Mucosa of gallbladder (tissue), 1 donor: ENCODE results near the gene LIMS2. TPM values are rescaled to one million over a fixed set of nuclear protein-coding genes. Genes with fewer than 3 reads are reported as not detected.

Experiments used
- DNase-seq: peaks from one replicate; pipeline ENCODE4 v3.0.0-alpha.2; 2020; ENCODE audit warnings: low spot score
- total RNA-seq: library from RNA; stranded (reverse); gene quantifications from one replicate; pipeline ENCODE4 v1.2.1, GENCODE V29; 2021
- donor health status: DM: no; HTN: no; CAD: no.

Gene LIMS2
- total RNA-seq, 1 donor from 2014 or later = 104 TPM

DNA sequence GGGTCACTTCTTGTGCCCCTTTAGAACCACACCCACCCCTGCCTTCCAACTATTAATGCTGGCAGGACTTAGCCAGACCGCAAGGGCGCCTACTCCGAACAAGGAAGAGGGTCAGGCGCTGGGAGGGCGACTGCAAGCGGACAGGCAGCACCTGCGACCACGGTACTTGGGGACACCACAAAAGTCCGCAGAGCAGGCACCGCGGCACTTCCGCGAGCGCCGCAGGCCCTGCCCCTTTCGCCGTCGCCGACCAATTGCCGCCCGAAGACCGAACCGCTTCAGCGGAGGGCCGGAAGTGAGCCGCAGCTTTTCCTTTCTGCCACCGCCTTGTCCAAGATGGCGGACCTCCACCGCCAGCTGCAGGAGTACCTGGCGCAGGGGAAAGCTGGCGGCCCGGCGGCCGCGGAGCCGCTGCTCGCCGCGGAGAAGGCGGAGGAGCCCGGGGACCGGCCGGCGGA lies 25.9 kb upstream of the LIMS2 start, which contains the start of gene SFT2D3:
SFT2D3 (plus strand) TSS at position 305 of the 458 bp plus-strand sequence; CDS start at position 337, 32 bp downstream.
- peak; percentile 94 for DNase-seq

DNA sequence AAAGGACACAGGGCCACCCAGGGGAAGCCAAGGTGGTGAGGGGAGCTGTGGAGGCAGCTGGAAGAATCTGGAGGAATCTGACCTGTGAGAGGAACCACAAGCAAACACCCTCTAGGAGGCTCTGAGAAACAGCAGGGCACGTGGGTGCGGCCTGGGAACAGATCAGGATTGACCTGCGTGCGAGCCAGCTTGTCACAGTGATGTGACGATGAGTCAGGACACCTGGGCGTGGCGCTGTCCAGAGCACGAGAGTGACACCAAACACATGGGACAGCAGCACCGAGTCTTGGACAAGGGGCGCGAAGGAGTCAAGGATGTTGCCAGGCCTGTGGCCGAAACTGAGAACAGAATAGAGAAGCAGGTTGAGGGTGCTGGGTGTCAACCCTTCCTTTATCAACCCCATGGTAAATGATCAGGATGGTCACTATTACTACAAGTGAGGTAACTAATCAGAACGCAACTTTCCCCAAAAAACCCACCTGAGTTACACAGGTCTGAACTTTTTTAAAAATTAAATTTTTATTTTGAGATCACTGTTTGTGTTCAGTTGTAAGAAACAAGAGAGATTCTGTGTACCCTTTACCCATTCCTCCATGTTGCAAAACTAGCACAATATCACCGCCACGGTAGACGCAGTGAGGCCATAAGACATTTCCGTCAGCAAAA lies 25.3 kb upstream of the LIMS2 start:
- peak; percentile 87 for DNase-seq

DNA sequence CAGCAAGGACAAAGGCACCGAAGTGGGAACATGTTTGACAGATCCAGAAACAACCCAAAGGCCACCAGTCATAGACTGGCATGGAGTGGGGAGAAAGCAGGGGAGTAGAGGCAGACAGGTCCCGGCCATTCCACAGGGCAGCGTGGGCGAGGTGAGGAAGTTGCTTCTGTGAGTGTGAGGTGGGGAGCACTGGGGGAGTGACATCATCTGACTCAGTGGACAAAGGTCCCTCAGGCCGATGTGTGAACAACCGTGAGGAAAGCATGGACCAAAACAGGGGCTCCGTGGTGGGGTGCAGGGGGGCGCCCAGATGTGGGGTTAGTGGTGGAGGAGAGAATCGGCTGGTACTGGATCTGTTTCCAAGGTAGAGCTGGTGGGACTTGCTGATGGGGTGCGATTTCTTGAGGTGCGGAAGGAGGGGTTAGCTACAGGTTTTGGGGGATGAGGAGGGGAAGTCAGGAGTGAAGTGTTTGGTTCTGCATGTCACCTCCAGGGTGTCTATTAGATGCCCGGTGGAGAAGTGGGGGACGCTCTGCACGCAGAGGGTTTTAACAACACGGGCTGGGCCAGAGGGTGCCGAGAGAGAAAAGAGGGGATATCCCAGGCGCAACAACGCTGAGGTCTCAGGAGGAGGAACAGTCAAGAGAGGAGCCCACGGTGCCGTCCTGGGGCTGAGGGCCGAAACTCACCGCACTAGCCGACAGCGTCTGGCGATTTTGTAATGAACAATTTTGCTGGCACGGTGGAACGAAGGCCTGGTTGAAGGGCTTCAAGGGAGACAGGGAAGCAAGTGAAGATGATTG lies 23.4 kb upstream of the LIMS2 start:
- DNase-seq = no peak

DNA sequence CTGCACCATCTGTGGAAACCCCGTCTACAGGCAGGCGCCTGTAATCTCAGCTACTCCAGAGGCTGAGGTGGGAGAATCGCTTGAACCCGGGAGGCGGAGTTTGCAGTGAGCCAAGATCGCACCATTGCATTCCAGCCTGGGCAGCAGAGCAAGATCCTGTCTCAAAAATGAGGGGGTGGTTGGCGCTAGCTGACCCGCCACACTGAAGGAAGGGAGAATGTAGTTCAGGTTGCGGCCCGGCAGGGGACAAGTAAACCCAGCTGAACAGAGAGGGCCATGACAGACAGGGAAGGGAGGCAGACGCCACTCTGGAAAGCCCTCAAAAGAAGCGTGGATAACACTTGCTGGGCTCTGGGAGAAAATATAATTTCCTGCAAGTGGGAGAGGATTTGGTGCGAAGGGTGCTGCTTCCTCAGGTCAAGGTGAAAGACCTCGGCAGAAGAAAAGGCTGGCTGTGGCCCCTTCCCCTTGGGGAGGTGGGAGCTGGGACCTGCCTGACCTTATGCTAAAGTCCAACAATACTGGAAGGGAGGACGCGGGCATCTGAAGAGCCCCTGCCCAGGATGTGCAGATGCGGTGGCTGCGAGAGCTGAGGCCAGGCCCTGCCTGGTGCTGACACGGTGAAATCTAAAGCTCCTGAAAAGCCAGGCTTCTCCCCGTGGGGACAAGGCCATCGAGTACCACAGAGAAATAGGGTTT lies 22.3 kb upstream of the LIMS2 start:
- DNase-seq = no peak

DNA sequence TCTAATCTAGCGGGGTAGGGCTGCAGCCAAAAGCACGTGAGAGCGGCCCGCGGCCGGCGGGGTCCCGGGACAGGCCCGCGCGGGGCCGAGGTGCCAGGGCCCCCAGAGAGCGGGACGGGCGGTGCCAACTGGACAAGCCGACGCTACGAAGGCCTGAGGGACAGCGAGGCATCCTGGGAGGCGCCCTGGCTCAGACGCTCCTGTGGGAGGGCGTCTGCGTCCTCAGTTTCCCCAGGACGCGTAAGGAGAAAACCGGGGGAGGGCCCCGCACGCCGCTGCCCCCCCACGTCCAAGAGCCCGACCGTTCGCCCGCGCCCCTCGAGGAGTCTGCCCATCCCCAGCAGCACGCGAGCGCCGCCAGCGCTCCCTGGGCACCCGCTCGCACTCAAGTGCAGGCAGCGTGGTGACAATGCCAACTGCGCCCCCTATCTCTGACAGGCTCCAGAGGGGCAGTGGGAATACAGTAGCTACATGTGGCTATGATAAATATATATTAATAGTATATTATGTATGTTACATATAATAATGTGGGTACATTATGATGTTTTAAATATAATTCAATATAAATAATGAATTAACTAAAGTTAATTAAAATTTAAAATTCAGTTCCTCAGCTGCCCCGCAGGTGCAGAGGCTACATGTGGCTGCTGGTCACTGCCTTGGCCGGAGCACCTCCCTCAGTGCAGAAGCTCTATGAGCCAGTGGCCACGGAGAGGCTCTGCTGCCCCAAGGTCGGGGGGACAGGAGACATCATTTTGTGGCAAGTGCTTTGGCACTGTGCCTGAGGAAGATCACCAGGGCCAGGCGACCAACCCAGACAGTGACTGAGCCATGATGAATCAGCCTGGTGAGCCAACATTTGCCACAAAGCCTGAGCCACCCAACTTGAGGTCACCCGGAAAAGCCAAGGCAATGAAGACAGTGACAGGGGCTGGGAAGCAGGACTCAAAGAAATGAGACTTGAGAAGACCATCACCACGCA lies 20.5 kb upstream of the LIMS2 start:
- DNase-seq = peak; percentile 61

DNA sequence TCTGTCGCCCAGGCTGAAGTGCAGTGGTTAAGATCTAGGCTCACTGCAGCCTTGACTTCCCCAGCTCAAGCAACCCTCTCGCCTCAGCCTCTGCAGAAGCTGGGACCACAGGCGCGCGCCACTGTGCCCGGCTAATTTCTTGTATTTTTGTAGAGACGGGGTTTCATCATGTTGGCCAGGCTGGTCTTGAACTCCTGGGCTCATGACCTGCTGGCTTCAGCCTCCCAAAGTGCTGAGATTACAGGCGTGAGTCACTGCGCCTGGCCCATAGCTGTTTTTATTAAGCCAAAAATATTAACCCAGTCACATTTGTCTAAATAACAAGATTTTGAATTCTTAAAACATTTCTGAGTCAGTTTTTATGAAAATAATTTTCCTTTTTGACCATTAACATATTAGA lies 19.7 kb upstream of the LIMS2 start:
- no peak for DNase-seq

DNA sequence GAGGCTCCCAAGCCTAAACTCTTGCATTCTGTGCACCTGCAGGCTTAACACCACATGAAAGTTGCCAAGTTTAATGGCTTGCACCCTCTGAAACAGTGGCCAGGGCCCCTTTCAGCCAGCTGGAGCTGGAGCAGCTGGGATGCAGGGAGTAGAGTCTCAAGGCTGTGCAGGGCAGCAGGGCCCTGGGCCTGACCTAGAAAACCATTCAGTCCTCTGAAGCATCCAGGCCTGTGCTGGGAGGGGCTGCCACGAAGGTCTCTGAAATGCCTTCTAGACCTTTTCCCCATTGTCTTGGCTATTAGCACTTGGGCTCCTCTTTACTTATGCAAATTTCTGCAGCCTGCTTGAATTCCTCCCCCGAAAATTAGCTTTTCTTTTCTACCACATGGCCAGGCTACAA lies 15.4 kb upstream of the LIMS2 start:
- DNase-seq = no peak

DNA sequence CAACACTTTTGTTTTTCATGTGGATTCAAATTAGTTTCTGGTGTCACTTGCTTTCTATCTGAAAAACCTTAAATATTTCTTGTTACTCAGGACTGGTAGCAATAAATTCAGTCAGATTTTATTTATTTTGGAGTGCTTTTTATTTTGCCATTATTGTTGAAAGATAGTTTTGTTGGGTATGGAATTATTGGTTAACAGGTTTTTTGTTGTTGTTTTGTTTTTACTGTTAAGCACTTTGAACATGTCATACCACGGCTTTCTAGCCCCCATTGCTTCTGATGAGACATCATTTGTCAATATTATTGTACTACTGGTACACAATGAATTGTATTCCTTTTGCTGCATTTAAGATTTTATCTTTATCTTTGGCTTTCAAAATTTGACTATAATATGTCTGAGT lies 13.1 kb upstream of the LIMS2 start:
- DNase-seq = no peak

DNA sequence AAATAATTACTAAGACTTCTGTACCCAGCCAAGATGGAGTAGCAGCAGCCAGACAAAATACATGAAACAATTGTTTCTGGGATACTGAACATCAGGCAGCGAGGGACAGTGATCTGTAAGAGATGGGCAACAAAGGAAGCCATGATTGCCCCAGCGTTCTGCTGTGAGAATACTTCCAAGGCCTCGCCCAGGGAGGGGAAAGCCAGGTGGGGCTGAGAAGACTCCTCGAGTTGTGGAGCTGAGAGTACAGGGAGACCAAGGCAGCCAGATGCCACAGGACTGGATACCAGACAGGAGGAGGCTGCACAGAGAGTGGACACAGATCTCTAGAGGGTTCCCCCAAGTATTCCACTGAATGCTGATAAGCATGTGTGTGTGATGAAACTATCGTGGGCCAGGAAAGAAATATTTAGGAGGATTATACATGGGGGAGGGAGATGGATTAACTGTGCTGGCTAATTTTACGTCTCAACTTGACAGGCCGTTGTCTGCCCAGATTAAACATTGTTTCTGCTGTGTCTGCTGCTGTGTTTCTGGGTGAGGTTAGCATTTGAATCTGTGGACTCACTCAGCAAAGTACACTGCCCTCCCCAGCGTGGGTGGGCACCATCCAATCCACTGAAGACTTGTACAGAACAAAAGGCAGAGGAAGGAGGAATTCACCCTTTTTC lies 10.2 kb upstream of the LIMS2 start:
- no peak for DNase-seq

DNA sequence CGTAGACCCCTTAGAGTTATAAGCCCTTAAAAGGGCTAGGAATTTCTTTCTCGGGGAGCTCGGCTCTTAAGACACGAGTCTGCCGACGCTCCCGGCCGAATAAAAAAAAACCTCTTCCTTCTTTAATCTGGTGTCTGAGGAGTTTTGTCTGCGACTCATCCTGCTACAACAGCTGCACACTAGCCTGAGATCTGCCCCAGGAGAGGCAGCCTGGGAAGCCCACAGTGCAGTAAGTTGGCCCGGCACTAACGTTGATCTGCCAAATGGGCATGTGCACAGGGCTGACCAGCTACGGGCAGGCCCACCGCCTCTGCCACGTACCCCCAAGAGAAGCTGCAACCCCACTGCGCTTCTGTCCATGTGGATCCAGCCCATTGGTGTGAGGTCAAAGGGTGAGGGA lies 8.4 kb upstream of the LIMS2 start:
- no peak for DNase-seq

DNA sequence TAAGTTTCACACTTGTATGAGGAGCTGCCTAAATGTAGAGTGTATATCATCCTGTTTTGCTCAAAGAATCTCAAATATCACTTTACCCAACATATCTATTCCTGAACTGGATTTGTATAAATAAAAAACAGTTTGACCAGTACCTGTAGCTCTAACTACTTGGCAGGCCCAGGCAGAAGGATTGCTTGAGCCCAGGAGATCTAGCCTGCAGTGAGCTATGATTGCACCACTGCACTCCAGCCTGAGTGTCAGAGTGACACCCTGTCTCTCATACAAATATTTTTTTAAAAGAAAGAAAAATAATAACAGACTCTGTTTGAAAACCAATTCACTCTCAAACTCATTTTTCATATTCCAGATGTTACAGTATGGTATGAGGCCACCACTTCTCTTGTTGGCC lies 7.7 kb upstream of the LIMS2 start:
- DNase-seq = no peak

DNA sequence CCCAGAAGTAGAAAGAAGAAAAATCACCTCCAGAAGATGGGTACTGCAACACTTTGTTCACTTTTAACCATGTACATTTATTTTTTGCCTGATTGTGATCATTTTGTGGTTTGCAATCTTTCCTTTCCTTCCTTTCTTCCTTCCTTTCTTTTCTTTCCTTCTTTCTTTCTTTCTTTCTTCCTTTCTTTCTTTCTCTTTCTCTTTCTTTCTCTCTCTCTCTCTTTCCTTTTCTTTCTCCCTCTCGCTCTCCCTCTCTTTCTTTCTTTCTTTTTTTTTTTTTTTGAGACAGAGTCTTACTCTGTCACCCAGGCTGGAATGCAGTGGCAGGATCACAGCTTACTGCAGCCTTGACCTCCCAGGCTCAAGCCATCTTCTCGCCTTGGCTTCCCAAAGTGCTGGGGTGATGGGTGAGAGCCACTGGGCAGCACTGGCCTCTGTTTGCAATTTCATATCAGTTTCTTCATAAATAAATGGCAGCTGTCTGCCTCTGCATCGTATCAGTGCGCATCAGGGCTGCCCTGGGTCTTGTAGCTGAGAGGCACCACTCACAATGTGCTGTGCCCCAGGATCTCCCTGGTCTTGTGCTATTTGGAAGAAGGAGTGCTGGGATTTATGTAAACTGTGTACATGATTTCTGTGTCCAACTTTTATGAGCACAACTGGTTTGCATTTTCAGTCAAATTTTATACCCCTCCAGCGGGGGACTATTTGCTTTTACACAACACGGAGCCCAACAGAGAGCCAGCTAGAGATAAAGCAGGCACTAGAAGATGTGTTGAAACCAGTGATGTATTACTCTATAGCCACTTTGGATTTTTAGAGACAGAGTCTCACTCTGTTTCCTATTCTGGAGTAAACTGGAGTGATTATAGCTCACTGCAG lies 6.9 kb upstream of the LIMS2 start:
- DNase-seq = no peak

DNA sequence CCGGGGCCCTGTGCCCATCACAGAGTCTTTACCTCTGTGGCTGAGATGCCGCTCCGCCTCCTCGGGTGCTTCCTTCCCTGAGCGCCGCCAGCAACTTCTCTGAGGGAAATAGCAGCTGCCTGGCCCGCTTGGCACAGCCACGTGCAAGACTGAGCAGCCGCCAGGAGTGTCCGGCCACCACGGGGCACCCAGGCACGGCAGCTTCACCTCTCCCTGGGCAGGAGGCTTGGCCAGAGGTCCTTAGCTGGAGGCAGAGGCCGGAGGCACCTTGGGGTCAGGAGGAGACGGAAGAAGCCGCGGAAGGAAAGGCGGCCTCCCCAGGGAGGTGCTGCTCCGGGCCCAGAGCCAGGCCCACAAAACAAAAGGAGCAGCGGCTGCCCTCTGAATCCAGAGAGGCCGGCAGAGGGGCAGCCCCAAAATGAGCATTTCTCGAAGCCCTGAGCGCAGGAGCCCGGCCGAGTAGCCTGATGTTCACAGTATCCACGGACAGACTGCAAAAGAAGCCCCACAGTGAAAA lies 6.0 kb upstream of the LIMS2 start:
- DNase-seq = no peak

DNA sequence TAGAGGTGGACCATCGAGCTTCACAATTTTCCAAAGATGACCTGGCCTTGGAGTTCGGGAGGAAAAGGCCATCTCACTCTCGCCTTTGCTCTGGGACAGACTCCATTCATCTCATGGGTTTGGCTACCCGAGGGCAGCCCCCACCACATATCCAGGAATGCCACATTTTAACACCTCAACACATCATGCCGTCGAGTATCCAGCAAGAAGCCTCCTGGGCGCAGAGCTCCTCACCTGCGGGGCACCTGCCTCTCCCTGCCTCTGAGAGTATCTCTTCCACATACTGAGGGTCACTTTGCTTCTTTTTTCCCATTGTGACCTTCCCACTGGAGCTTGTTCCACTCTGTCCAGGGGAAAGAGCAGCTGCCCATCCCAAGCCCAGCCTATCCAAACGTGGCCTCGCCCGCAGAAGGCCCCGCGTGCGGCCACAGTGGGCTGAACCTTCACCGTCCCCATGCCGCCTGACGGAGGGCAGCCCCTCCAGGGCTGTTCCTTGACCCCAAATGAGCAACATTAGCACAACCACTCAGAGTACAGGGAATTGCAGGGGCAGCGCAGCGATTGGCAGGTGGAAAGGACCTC lies 5.5 kb upstream of the LIMS2 start:
- no peak for DNase-seq

DNA sequence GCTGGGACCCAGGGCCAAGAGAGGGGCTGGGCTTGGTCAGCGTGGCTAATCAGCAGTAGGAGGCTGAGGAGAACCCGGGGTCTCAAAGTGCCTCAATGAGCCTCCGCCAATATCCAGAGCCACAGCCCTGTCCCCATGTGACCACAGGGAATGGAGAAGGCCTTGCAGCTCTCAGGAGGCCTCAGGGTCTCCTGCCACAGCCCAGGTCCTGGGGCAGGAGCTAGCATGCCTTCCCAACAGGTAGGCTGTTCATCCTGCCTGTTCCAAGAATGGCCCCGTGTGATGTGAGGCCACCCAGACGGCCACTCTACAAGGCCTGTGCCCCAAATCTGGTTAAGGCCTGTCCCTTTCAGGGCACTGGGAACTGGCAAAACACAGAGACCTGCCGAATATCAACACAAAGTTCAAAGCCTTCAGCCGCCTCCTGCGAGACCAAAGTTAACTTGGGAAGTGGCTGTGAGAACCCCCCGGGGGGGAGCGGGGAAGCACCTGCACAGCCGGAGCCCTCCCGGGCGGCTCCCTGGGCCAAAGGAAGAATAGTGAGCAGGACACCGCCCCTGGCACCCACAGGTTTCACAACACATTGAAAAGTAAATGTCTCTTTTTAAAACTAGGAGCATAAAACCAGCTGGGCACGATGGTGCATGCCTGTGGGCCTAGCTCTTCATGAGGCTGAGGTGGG lies 4.5 kb upstream of the LIMS2 start:
- peak; percentile 6 for DNase-seq

DNA sequence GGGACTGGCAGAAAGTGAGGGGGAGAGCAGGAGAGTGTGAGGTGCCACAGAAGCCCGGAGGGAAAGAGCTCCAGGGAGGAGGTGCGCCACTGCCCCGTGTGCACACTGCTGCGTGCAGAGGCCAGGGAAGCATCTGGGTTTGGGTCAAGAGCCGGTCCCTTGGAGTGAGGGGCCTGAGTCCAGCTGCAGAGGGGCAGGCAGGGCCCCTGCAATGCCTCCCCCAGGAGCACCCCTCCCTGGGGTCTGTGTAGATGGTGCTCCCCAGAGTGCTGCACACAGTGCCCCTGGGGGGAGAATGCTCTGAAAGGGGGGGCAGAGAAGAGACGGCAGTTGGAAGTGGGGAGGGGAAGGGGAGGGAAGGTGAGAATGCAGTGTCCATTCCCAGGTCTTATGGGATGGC lies 3.7 kb upstream of the LIMS2 start:
- DNase-seq = no peak

DNA sequence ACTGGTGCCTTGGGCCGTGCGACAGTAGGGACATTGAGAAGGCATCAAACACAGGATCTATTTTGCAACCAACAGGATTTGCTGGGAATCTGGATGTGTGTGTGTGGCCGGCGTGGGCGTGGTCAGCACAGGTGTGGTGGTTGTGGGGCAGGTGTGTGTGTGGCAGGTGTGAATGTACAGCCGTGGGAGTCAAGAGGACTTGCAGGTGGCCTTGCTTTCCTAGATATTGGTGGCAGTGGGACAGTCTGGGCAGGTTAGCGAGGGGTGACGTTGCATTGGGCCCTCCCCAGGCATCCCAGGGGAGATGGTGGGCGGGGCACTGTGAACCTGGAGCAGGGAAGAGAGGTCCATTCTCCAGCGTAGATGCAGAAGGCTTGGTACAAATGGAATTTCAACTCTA lies 3.2 kb upstream of the LIMS2 start:
- no peak for DNase-seq

DNA sequence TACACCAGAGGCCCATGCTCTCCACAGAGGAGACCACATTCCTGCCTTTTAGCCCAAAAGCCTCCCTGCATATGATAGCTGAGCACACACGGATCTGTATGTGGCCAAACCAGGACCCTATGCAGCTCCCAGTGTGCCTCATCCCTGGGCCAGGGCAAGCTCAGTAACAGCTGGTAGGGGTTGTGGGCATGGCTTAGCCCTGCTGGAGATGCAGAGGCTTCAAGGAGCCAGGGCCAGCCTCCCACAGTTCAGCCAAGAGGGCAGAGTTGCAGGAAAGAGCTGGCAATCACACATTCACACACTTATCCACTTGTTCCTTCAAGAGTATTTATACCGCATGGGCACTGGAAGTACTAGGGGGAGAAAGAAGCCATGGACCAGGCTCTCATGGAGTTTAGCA lies 1.6 kb upstream of the LIMS2 start:
- no peak for DNase-seq
